A549 (cell line): Measurements from ENCODE around the gene IST1. TPM values are rescaled to one million over a fixed set of nuclear protein-coding genes. Genes with fewer than 3 reads are reported as not detected.

Experiments
- ATAC-seq, 2 experiments: fragments of 200-7000 bp in 1 of 2; fragments of >200 bp in 1 of 2; cut with Nextera tagmentation in 1 of 2; cut with Tn5 transposase in 1 of 2; 3 replicates each; pipeline versions ENCODE4 v1.8.0 to v1.9.1; 2018 to 2020; ENCODE audit warnings: mild to moderate bottlenecking in 1 of 2, moderate library complexity in 1 of 2
- CTCF ChIA-PET: fragments of 300-600 bp; sonication (Branson Sonifier 250); formaldehyde crosslinking; extraction: SDS; loops from one replicate; lab custom pipeline; 2021; ENCODE audit warnings: antibody characterized with exemption, inconsistent platforms; lab: Yijun Ruan, JAX
- POLR2A ChIA-PET: fragments of 350-600 bp; formaldehyde crosslinking; extraction: SDS; loops from one replicate; lab custom pipeline; 2021; ENCODE audit warnings: antibody characterized with exemption, inconsistent platforms; lab: Yijun Ruan, JAX
- DNase-seq, 2 experiments: peaks; one replicate each; pipeline versions ENCODE4 v3.0.0 to v3.0.0-alpha.2; 2011 to 2016; ENCODE audit warnings: low read depth in 1 of 2, low spot score in 1 of 2
- FAIRE-seq: peaks from 2 replicates; lab custom pipeline; 2011; peaks lifted over from hg19 to GRCh38; lab: Jason Lieb, UNC
- H3K27ac ChIP-seq, 2 experiments: fragments of >200 bp; sonication (Bioruptor Twin); formaldehyde crosslinking; 3 replicates each; pipeline ENCODE4 v1.5.1; 2016 to 2017
- H3K4me1 ChIP-seq: fragments of >200 bp; sonication (Bioruptor Twin); formaldehyde crosslinking; 3 replicates; pipeline ENCODE4 v1.6.1; 2016
- H3K4me2 ChIP-seq: fragments of >200 bp; sonication (Bioruptor Twin); formaldehyde crosslinking; 3 replicates; pipeline ENCODE4 v1.6.1; 2016
- H3K4me3 ChIP-seq: fragments of >200 bp; sonication (Bioruptor Twin); formaldehyde crosslinking; 3 replicates; pipeline ENCODE4 v1.5.1; 2016
- H3K9me3 ChIP-seq: fragments of >200 bp; sonication (Bioruptor Twin); formaldehyde crosslinking; 3 replicates; pipeline ENCODE4 v1.6.1; 2016
- ATOH8 ChIP-seq: fragments of 250-450 bp; sonication (Bioruptor Pico); IDR thresholded peaks from 2 replicates; pipeline ENCODE4 v1.5.0; 2020; ENCODE audit warnings: low read depth, mild to moderate bottlenecking, moderate library complexity
- BHLHE40 ChIP-seq: IDR thresholded peaks from 2 replicates; pipeline ENCODE4 v1.6.1; 2012; ENCODE audit warnings: low read depth, low read length, inconsistent platforms
- CBX8 ChIP-seq: fragments of 200-600 bp; sonication (generic); IDR thresholded peaks from 2 replicates; pipeline ENCODE4 v1.6.1; 2016
- CEBPB ChIP-seq, 2 experiments: fragments of >200 bp in 1 of 2; sonication (Bioruptor Twin) in 1 of 2; formaldehyde crosslinking in 1 of 2; IDR thresholded peaks; 2 replicates each; pipeline ENCODE4 v1.6.1; 2012 to 2016
- CHD2 ChIP-seq: fragments of 150-350 bp; IDR thresholded peaks from 2 replicates; pipeline ENCODE4 v1.6.1; 2014; ENCODE audit warnings: low read length; ENCODE audit not compliant: partially characterized antibody
- CTCF ChIP-seq: fragments of >200 bp; sonication (Bioruptor Twin); formaldehyde crosslinking; IDR thresholded peaks from 3 replicates; pipeline ENCODE4 v1.5.1; 2016
- EHMT2 ChIP-seq: fragments of 200-600 bp; sonication (generic); IDR thresholded peaks from 2 replicates; pipeline ENCODE4 v1.6.1; 2016; ENCODE audit warnings: antibody characterized with exemption, low read depth, mild to moderate bottlenecking, moderate library complexity
- FOXS1 ChIP-seq: fragments of 250-450 bp; sonication (Bioruptor Pico); IDR thresholded peaks from 2 replicates; pipeline ENCODE4 v1.5.0; 2020; ENCODE audit warnings: mild to moderate bottlenecking, moderate library complexity
- HEYL ChIP-seq: fragments of 250-450 bp; sonication (Bioruptor Pico); IDR thresholded peaks from 2 replicates; pipeline ENCODE4 v1.8.0; 2021; ENCODE audit warnings: mild to moderate bottlenecking, moderate library complexity
- HOXB13 ChIP-seq: fragments of 250-450 bp; sonication (Bioruptor Pico); IDR thresholded peaks from 2 replicates; pipeline ENCODE4 v1.5.0; 2020; ENCODE audit warnings: low read depth, mild to moderate bottlenecking, moderate library complexity
- HOXB5 ChIP-seq: fragments of 250-450 bp; sonication (Bioruptor Pico); IDR thresholded peaks from 2 replicates; pipeline ENCODE4 v1.5.0; 2020; ENCODE audit warnings: mild to moderate bottlenecking, moderate library complexity
- KDM1A ChIP-seq: fragments of 200-600 bp; sonication (generic); IDR thresholded peaks from 2 replicates; pipeline ENCODE4 v1.6.1; 2016; ENCODE audit warnings: low read depth, mild to moderate bottlenecking
- KDM5A ChIP-seq: fragments of 200-600 bp; sonication (generic); IDR thresholded peaks from 2 replicates; pipeline ENCODE4 v1.6.1; 2016; ENCODE audit warnings: antibody characterized with exemption, mild to moderate bottlenecking
- MYC ChIP-seq: IDR thresholded peaks from 2 replicates; pipeline ENCODE4 v1.6.1; 2012; ENCODE audit warnings: mild to moderate bottlenecking, inconsistent platforms, low read length, improper control_type of control experiment, borderline replicate concordance
- NR3C1 ChIP-seq: fragments of >200 bp; sonication (Bioruptor Twin); formaldehyde crosslinking; IDR thresholded peaks from 3 replicates; pipeline ENCODE4 v1.6.1; 2017
- PHF8 ChIP-seq: fragments of 200-600 bp; sonication (generic); IDR thresholded peaks from 2 replicates; pipeline ENCODE4 v1.6.1; 2016; ENCODE audit warnings: low read depth, mild to moderate bottlenecking, antibody characterized with exemption, moderate library complexity, borderline replicate concordance
- POLR2A ChIP-seq: IDR thresholded peaks from 2 replicates; pipeline ENCODE4 v1.6.1; 2012; ENCODE audit warnings: mild to moderate bottlenecking, low read length
- POLR2AphosphoS2 ChIP-seq: conservative IDR thresholded peaks from 2 replicates; pipeline ENCODE4 v1.6.1; 2012; ENCODE audit warnings: low read length, improper control_type of control experiment, inconsistent platforms
- RCOR1 ChIP-seq: fragments of 150-350 bp; IDR thresholded peaks from 2 replicates; pipeline ENCODE4 v1.6.1; 2014; ENCODE audit warnings: antibody characterized with exemption, low read length, low read depth
- TP53 ChIP-seq: fragments of 250-450 bp; sonication (Bioruptor Pico); IDR thresholded peaks from 2 replicates; pipeline ENCODE4 v1.5.0; 2021; ENCODE audit warnings: mild to moderate bottlenecking, moderate library complexity
- ZC3H11A ChIP-seq: fragments of 450-650 bp; IDR thresholded peaks from 2 replicates; pipeline ENCODE4 v1.6.1; 2014; ENCODE audit warnings: antibody characterized with exemption, mild to moderate bottlenecking
- ZSCAN20 ChIP-seq: fragments of 250-450 bp; sonication (Bioruptor Pico); IDR thresholded peaks from 2 replicates; pipeline ENCODE4 v1.8.0; 2022; ENCODE audit warnings: mild to moderate bottlenecking, moderate library complexity
- WGBS: methylation state at CpG from one replicate; pipeline ENCODE4 v1.1.6; 2017; ENCODE audit errors: missing lambda C conversion rate; 5-methylcytosine and 5-hydroxymethylcytosine counted together
- polyA plus RNA-seq, 4 experiments: library from polyadenylated mRNA; depleted of rRNA in 3 of 4; stranded (reverse); fragments of >200 nt; fragmentation: RNase III in 1 of 4; extraction: RNeasy Plus Mini Kit Qiagen cat#74134 plus additional on column Dnase treatment in 1 of 4; gene quantifications; 2 replicates in 3 of 4; 3 replicates in 1 of 4; pipeline ENCODE4 v1.2.3, GENCODE V29; 2011 to 2017

IST1 gene
- polyA plus RNA-seq, 2 of the 4 experiments (the other 2 are of a cell fraction) = 178 to 290 TPM

GRCh38 chr16:71894229-71894920 is 956 bp upstream of the IST1 start:
- Histone ChIP-seq H3K9me3 (no peaks in the 10 kb centered on the region), H3K4me3 (peak overlapping the region; percentile 78), H3K4me1 (peaks cover 21% of the 10 kb centered on the region; the same call in 2 of the 3 replicates), H3K4me2 (peak overlapping the region; percentile 80), H3K27ac (peak overlapping the region; percentile 92 to 96)
- no peak for FAIRE-seq
- ATAC-seq = peak; percentile 21 to 43; a peak in 5 of 6 replicates
- DNase-seq = peak in 1 of 2 experiments; percentile 70
- CTCF ChIA-PET = interaction anchor here (0.6 to 9.5 kb wide), 4 partner anchors 11 to 1916 kb away, joined by 3 to 71 read pairs (median 5); partner anchors contain the start of gene ZNF821
- TF ChIP-seq PHF8 (0 out of 2 replicates have a peak, but pooled peaks have one; percentile 2), RCOR1 (no peak), ZSCAN20 (CRISPR knock-in tag) (no peak), CEBPB (IDR thresholded peaks at IDR 0.05) (peak in 1 of 2 experiments; percentile 42; a peak in 1 of 4 replicates), NR3C1 (no peak), TP53 (CRISPR knock-in tag) (no peak), CTCF (0 out of 3 replicates have a peak, but pooled peaks have one; percentile 13), POLR2AphosphoS2 (no peak), HOXB5 (CRISPR knock-in tag) (no peak), ZC3H11A (no peak)
- POLR2A ChIA-PET = interaction anchor here (1.0 to 3.1 kb wide), 7 partner anchors 8 to 199 kb away, joined by 3 to 18 read pairs (median 5); partner anchors contain the start of genes AP1G1, DHX38, TXNL4B and ZNF821
- WGBS = under 1% methylated on average over 31 of the region's 31 CpGs

GRCh38 chr16:71895679-71896365 is 491 bp downstream of the IST1 start:
- ChIA-PET POLR2A (interaction anchor here (1.0 to 3.1 kb wide), 3 partner anchors 10 to 87 kb away, joined by 5 to 18 read pairs (median 5); partner anchors contain the start of genes AP1G1 and ZNF821), CTCF (interaction anchor here (0.6 to 9.5 kb wide), 3 partner anchors 12 to 85 kb away, joined by 3 to 71 read pairs (median 6); partner anchors contain the start of gene ZNF821)
- H3K4me1 ChIP-seq = peaks cover 27% of the 10 kb centered on the region; the same call in 2 of the 3 replicates
- peak overlapping the region; percentile 98 for H3K4me2 ChIP-seq
- FAIRE-seq (no peak), DNase-seq (peak; percentile 61 to 63), ATAC-seq (peak; percentile 49 to 68)
- no peaks in the 10 kb centered on the region for H3K9me3 ChIP-seq
- peak overlapping the region; percentile 92 to 96 for H3K27ac ChIP-seq
- under 1% methylated on average over 40 of the region's 44 CpGs for WGBS
- H3K4me3 ChIP-seq = peak overlapping the region; percentile 78
- TF ChIP-seq HOXB13 = no peak
- no peak for TF ChIP-seq ZSCAN20 (CRISPR knock-in tag)
- TF ChIP-seq CBX8 = no peak
- TF ChIP-seq PHF8 = peak; percentile 50; the same call in 1 of the 2 replicates
- TF ChIP-seq MYC = 0 out of 2 replicates have a peak, but pooled peaks have one; percentile 31
- no peak for TF ChIP-seq HOXB5 (CRISPR knock-in tag)
- peak; percentile 31 for TF ChIP-seq CHD2
- TF ChIP-seq ATOH8 = no peak
- TF ChIP-seq, all 56 proteins: peak for 3

GRCh38 chr16:71896764-71897368 is 1.5 kb downstream of the IST1 start:
- Histone ChIP-seq H3K4me3 (peak overlapping the region; percentile 78), H3K9me3 (no peaks in the 10 kb centered on the region), H3K27ac (peak overlapping the region; percentile 92 to 96; a peak in 5 of 6 replicates), H3K4me1 (peaks cover 26% of the 10 kb centered on the region; the same call in 2 of the 3 replicates), H3K4me2 (peak overlapping the region; percentile 98)
- ATAC-seq (no peak), FAIRE-seq (no peak), DNase-seq (no peak)
- WGBS = 67% methylated on average over 15 of the region's 15 CpGs
- TF ChIP-seq HEYL (CRISPR knock-in tag) = no peak
- TF ChIP-seq POLR2A = no peak
- no peak for TF ChIP-seq EHMT2
- TF ChIP-seq KDM5A = no peak
- no peak for TF ChIP-seq HOXB13
- TF ChIP-seq FOXS1 = no peak
- no peak for TF ChIP-seq BHLHE40
- no peak for TF ChIP-seq KDM1A
- no peak for TF ChIP-seq CTCF
- CTCF ChIA-PET = interaction anchor here (0.6 to 9.5 kb wide), 2 partner anchors 13 to 86 kb away, joined by 6 to 71 read pairs; partner anchors contain the start of gene ZNF821
- POLR2A ChIA-PET = no interaction called here
